Fibroblast of gingiva (primary cell): ENCODE measurements around the gene HSBP1L1.

Experiments
- DNase-seq: peaks from one replicate; pipeline ENCODE4 v3.0.0-alpha.2; 2011; ENCODE audit warnings: low read depth

HSBP1L1 gene

DNA sequence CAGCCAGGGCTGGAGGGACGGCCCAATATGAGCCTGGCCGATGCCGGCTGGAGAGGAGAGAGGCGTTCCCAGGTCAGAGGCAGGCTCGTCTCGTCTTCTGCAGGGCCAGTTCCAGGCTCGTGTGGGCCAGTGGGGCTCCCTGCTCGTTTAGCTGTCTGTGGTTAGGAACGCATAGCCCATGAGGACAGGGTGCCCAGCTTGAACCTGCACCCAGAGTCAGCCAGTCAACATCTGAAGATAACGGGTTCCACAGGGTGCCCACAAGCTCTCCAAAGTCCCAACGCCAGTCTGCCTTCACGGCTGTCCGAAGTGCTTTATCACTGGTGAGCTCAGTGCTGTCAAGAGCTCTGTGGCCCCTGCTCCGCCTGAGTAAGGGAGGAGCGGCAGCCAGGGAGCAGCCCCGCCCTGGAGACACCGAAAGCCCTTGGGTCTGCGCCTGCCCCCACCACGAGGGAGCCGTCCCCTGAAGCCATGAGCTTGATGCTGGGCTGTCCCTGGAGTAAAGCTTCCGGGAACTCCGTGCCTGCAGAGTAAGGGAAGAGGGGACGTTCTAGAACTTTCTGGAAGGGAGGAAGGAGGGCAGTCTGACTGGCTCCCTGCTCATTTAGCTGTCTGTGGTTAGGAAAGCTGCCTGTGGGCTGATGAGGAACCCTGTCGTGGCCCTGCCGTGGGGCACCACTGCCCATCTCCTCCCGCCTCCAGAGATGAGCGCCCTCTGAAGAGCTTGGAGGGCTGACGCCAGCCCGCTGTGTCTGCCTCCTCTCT lies 2.7 kb upstream of the HSBP1L1 start:
- no peak for DNase-seq

DNA sequence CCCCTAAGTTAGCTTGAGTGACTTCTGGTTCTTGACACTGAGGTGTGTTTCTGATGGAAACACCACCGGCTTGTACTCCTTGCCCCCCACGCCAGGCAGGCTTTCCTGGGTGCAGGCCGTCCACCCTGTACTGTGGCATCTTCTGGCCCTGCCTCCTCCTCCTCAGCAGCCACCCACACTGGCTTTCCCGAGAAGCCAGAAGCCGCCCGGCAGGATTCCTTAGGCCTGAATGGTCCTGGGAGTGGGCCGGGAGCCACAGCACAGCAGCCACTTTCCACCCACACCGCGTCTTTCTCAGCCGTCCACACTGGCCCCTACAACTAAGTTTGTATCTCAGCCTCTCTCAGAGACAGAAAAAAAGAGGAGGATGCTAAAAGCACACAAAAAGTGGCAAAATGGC lies 2.1 kb upstream of the HSBP1L1 start:
- DNase-seq: no peak

DNA sequence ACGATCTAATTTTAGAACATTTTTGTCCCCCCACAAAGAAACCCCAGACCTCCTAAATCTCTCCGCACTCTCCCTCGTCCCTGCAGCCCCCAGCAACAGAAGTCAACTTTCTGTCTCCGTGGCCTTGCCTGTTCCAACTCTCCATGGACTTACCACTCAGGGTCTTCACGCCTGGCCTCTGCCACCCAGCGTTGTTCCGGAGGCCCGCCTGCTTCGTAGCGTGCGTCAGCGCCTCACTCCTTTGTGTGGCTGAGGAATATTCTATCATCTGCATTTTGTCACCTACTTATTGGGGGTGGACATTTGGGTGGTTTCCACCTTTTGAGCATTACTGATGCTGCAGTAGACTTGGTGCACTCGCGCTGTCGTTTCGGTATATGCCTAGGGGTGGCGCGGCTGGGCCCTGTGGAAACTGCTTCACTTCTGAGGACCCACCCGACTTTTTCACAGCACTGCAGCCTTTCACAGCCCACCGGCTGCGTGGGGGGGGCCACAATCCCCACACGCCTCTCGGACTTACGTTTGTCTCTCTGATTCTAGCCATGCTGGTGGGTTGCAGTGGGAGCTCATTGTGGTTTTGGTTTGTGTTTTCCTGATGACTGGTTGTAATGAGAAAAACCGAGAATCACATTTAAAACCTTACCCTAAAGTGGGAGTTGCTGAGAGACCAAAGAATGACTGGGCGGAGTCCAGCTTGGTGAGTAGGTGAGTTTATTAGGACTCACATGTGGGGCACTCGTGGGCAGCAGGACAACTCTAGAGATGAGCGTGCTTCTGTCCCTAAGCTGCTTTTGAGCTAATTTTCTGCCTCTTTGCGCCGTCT lies 1.4 kb upstream of the HSBP1L1 start:
- DNase-seq: no peak

DNA sequence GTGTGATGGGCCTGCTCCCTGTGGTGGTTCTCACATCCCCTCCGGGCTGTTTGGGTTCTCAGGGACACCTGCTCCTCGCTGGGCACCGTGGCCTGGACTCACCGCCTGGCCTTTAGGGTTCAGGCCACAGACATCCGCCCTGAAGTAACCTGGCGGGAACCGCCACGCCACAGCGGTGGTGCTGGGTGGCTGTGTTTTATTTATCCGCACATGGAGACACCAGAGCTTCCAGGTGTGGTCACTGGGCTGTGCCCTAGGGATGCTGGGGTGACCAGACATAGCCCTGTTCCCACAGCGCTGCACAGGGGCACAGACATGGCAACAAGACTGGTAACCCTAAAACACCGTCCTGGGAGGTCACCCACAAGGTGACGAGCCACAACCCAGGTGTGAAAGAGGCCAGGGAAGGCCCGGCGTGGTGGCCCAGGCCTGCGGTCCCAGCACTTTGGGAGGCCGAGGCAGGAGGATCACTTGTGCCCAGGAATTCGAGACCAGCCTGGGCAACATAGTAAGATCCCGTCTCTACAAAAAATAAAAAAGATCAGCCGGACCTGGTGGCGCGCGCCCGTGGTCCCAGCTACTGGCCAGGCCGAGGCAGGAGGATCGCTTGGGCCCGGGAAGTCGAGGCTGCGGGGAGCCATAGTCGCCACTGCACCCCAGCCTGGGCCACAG lies 649 bp upstream of the HSBP1L1 start:
- no peak for DNase-seq

DNA sequence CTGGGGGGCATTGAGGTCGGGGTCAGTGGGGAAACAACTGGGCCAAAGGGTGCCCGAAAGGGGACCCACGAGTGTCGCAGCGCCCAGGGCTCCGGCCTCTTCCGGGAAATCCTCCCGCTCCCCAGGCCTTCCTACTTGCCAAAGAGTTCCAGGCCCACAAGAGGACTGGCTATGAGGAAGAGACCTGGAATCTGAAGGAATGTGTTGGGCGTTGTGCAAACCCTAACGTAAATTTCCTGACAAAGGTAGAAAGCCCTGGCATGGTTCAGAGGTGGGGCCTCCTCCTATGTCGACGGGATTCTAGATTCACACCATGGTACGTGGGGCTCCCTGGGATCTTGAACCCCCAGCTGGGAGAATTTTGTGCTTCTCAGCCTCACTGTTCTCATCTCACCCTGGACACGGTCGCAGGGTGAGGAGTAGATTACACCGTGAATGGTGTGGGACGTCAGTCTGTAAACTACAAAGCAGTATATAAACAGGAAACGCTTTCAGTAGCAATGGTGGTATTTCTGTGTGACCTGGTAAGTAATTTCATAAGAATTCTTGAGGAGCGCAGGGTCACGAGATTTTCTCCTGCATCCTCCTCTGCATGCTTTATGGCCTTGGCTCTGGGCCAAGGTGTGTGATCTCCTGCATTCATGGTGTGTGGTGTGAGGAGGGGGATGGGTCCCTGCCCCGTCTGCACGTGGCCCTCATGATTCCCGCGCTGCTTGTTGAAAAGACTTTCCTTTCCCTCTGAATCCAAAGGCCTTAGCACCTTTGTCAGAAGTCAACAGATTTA lies 868 bp downstream of the HSBP1L1 start:
- DNase-seq: peak; percentile 57

DNA sequence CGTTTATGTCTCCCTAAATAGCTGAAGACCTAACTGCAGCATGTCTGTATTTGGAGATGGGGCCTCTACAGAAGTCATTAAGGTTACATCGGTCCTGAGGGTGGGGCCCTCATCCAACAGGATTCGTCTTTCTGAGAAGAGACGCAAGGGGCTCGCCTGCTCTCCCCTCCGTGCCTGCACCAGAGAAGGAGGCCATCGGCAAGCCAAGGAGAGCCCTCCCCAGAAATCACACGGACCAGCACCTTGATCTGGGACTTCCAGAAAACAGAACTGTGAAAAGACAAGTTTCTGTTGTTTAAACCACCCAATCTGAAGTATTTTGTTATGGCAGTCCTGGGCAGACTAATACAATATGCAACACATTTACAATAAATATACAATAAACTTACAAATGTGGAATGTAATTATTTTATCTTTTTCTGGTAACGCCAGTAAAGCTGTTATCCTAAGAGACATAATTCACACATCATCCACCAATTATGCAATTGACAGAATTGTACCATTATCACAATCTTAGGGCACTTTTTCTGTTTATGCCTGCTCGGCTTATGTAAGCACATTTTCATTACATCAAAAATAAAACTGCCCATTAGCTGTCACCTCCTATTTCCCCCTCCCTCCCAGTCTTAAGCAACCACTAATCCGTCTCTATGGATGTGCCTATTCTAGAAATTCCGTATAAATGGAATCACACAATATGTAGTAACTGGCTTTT lies 6.1 kb downstream of the HSBP1L1 start:
- DNase-seq: no peak

DNA sequence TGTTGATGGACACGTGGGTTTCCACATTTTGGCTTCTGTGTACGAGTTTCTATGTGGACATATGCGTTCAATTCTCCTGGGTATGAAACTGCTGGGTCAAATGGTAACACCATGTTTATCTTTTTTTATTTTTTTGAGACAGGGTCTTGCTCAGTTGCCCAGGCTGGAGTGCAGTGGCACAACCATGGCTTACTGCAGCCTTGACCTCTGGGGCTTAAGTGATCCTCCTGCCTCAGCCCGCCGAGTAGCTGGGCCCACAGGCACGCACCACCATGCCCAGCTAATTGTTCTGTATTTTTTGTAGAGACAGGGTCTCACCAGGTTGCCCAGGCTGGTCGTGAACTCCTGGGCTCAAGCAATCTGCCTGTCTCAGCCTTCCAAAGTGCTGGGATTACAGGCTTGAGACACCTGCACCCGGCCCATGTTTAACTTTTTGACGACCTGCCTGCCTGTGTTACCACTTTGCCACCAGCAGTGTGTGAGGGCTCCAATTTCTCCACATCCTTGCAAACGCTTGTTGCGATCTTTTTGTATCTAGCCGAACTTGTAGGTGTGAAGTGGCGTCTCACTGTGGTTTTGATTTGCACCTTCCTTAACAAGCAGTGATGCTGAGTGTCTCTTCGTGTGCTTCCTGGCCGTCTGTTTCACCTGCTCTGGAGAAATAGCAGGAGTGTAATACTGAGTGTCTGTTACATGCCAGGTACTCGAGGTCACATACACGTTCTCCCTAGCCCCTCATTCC lies 6.9 kb downstream of the HSBP1L1 start:
- DNase-seq: no peak

DNA sequence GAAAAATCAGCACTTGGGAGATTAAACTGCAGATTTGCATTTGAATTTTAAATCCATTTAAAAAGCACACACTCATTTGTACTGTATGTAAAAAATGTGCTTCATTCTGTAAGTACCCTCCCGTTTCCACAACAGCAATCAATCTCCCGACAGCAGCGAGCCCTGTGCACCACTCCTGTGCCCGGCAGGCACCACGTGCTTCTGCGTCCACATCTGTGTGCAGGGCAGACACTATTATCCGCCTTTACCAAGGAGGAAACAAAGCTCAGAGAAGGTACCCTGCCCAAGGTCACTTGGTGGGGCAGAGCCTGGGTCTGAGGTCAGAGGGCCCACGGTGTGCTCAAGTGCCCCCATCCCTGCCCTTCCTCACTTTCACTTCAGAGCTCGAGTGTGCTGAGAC lies 7.5 kb downstream of the HSBP1L1 start:
- DNase-seq: no peak

DNA sequence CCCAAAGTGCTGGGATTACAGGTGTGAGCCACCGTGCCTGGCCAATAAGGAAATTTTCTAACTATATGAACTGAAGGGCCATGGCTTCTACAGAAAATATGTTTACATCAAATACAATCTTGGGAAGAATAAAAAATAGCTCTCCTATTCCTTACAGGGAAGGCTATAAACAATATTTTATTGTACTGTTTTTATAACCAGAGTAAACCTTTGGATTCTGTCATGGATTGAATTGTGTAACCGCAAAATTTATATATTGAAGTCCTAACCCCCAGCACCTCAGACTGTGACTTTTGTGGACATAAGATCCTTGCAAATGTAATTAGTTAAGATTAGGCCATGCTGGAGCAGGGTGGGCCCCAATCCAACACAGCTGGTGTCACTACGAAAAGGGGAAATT lies 8.3 kb downstream of the HSBP1L1 start:
- DNase-seq: no peak

DNA sequence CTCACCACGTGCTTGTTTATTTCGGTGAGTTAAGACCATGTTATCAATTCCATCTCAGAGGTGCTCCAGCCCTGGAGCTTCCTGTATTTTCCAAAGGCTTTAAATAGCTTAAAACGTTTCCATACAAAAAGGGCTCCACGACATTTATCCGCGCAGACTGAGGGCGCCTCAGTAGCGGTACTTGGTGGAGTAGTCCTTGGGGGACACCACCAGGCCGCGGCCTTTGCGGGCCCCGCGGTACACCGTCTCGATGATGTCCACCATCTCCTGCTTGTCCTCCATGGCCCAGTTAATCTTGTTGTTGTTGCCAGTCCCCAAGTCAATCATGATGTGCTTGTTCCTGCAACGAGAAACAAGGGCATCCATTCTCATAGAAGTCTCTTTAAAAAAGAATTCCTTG lies 9.1 kb downstream of the HSBP1L1 start:
- no peak for DNase-seq

DNA sequence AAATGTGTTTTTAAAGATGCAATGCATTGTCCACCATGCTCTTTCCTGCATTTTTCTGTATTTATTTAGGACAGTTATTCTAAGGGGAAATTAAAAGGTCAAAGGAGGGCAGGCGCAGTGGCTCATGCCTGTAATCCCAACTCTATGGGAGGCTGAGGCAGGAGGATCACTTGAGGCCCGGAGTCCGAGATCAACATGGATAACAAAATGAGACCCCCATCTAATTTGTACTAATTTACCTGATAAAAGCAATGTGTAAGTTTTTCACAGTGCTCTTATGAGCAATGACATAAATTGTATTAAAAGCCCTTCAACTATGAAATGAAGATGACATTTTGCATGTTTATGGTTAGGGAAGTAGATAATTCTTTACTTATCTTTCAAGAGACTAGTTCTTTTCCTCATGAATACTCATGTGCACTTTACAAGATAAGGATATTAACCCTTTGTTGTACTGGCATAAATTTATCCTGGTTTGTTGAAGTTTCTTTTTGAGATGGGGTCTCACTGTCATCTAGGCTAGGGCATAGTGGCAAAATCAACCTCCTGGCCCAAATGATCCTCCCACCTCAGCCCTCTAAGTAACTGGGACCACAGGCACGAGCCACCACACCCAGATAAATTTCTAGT lies 9.7 kb downstream of the HSBP1L1 start:
- DNase-seq: no peak

DNA sequence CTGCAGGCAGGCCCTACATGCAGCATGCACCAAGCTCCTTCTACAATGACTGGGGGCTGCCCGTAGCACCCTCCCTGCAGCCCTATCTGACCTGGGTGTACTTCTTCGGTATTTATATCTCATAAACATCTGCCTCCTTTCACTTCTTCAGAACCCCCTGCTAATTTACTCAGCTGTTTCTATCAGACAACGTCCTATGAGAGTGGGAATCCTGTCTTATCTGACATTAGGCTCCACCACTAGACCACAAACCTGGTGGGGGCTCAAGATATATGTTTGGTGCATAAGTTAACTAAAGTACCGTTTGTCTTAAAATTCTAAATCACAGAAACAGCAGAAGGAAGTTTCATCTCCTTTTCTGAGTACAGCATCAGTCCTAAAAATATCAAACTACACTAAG lies 10.6 kb downstream of the HSBP1L1 start:
- no peak for DNase-seq

DNA sequence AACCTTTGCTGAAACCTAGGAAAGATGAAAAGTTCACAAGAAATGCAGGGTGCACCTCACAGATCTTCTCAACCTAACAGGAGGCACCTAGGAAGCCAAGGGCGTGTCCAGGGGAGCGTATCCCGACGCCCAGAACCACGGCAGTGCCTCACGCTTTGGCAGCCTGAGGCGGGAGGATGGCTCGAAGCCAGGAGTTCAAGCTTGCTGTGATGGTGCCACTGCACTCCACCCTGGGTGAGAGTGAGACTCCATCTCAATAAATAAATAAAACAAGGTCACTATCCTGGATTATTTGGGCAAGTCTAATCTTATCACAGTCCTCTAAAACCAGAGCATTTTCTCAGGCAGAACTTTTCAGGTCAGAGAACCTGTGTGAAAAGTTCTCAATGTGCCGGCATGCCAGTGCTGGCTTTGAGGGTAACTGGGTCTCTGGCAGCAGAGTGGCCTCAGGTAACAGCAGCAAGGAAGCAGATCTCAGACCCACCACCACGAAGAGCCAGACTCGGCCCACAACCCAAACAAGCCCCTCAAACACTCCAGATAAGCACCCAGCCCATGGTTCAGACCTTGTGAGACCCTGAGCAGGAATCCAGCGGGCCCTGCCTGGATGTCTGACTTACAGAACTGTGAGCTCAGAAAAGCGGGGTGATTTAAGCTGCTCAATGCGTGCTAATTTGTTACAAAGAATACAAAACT lies 11.7 kb downstream of the HSBP1L1 start:
- no peak for DNase-seq

DNA sequence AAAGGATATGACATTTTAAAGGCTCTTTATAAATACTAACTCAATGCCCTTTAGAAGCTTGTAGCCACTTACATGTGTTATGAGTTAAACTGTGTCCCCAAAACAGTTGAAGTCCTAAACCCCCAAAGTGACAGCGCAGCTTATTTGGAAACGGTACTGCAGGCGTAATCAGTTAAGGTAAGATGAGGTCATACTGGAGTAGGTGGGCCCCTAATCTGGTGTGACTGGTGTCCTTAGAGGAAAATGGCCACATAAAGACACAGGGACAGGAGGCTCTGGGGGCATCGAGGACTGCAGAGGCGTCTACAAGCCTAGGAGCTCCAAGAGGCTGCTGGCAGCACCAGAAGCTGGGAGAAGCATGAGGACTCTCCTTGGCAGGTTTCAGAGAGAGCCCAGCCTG lies 15.4 kb downstream of the HSBP1L1 start:
- no peak for DNase-seq

DNA sequence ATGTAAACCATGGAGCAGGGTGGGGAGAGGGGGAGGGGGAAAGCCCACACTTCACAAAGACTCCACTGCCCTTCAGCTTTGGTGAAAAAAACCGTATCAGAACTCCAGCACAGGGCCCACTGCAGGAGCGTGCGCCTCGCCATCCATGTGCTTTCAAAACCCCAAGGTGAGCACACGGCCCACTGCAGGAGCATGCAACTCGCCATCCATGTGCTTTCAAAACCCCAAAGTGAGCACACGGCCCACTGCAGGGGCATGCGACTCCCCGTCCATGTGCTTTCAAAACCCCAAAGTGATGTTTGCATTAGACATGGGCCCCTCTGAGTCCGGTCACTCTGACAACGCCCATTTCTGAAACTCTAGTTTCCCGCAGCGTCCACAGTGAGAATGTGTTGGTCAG lies 16.1 kb downstream of the HSBP1L1 start:
- no peak for DNase-seq

DNA sequence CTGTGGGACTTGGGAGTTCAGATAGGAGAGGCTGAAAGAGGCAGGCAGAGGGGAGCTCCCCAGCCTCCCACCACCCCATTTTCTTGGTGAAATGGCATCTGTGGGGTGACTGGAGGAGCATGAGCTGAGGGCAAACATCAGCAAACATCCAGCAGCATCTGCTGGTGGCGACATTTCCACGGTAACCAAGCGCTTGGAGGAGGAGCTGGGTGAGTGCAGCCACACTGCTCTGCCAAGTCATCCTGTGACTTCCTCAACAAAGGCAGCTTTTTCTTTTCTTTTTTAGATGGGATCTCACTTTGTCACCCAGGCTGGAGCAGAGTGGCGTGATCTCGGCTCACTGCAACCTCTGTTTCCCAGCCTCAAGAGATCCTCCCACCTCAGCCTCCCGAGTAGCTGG lies 18.3 kb downstream of the HSBP1L1 start:
- peak; percentile 32 for DNase-seq

DNA sequence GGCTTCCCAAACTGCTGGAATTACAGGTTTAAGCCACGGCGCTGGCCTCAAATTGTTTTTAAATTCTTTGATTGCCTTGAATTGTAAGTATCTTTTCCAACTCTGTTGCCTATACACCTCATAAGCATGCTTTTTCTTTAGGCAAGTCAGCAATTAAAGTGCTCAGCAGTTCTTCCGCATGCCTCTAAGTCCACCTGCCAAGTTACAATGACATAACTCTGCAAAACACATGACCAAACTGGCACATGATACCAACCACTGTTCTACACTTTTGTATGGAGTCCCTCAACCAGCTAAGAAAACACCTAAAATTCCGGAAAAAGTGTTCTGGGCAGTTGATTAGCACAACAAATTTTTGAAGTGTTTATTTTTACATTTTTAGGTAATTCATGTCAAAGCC lies 18.8 kb downstream of the HSBP1L1 start:
- DNase-seq: no peak

DNA sequence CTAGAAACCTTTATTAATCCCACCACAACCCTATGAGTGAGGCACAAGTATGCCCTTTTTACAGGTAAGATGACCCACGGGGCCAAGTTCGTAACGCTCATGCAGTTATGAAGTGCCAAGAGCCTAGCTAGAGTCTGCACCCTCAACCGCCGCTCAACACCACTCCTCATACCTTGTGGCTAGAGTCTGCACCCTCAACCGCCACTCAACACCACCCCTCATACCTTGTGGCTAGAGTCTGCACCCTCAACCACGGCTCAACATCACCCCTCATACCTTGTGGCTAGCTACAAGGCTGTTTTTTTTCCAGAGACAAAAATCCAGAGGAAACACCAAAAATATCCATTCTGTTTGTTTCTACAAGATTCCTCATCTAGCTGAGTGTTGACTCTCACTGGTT lies 19.4 kb downstream of the HSBP1L1 start:
- DNase-seq: no peak

DNA sequence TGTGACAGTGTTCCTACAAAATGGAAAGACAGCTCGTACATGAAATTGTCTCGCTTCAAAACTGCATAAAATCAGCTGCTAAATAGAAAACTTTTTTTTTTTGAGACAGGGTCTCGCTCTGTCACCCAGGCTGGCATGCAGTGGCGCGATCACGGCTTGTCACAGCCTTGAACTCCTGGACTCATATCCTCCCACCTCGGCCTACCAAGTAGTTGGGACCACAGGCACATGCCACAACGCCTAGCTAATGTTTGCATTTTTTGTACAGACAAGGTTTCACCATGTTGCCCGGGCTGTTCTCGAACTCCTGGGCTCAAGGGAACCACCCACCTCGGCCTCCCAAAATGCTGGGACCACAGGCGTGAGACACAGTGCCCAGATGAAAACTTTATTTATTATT lies 20.7 kb downstream of the HSBP1L1 start:
- no peak for DNase-seq

DNA sequence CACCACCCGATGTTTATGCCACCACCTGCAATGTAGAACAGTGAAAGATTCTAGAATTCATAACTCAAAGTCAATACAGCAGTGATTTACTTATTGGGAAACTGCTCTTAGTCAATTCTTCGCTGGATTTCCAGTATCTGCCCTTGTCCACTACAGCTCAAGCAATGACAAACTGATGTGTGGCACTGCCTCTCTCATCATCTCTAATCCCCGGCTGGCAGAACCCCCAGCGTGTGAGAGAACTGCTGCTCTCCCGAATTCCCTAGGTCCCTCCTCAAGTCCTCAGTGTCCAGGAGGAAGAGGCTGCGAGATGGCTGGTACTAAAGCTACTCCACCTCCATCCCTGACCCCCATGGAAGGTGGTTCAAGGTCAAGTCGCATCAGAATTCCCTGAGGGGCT lies 22.3 kb downstream of the HSBP1L1 start:
- DNase-seq: no peak
